Subcutaneous adipose tissue (tissue), 4 donors: ENCODE data around the gene DPRX. TPM values are rescaled to one million over a fixed set of nuclear protein-coding genes. Genes with fewer than 3 reads are reported as not detected.

Experiments used
- total RNA-seq, 4 donors: library from RNA; depleted of rRNA; stranded (reverse); fragments of >200 nt; gene quantifications; one replicate each; pipeline ENCODE4 v1.1.0, GENCODE V29; 2016
- TF ChIP-seq, protein P1 (sequence below): fragments of 450-650 bp; IDR thresholded peaks from one replicate; pipeline ENCODE4 v1.5.1; 2016; ENCODE audit warnings: low read depth, mild to moderate bottlenecking, control low read depth, antibody characterized with exemption, moderate library complexity

Gene DPRX
- not detected for total RNA-seq

DNA sequence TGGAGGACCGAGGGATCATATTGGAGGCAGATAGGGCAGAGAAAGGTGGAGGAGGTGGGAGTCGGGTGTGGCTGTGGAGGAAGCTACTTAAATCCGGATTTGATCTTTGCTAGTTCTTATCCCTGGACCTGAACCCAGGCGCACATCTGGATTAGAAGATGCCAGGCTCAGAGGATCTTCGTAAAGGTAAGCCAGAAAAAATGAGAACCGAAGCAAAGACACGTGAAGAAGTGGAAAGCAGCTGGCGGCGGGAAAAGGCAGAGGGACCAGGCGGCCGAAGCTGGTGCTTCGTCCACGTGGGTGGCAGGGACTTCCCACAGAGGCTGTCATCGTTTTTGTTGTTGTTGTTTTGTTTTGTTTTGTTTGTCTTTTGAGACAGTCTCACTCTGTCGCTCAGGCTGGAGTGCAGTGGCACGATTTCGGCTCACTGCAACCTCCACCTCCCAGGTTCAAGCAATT lies at the start of gene DPRX:
Gene DPRX, plus strand, starts transcription at position 51 of the 459 bp plus-strand sequence. Its CDS starts 108 bp downstream, at position 159.
- TF ChIP-seq, protein P1, sequence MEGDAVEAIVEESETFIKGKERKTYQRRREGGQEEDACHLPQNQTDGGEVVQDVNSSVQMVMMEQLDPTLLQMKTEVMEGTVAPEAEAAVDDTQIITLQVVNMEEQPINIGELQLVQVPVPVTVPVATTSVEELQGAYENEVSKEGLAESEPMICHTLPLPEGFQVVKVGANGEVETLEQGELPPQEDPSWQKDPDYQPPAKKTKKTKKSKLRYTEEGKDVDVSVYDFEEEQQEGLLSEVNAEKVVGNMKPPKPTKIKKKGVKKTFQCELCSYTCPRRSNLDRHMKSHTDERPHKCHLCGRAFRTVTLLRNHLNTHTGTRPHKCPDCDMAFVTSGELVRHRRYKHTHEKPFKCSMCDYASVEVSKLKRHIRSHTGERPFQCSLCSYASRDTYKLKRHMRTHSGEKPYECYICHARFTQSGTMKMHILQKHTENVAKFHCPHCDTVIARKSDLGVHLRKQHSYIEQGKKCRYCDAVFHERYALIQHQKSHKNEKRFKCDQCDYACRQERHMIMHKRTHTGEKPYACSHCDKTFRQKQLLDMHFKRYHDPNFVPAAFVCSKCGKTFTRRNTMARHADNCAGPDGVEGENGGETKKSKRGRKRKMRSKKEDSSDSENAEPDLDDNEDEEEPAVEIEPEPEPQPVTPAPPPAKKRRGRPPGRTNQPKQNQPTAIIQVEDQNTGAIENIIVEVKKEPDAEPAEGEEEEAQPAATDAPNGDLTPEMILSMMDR, result no peak

GRCh38 chr19:53583181-53583580 lies 48.6 kb upstream of the DPRX start:
- TF ChIP-seq, protein P1, result no peak

DNA sequence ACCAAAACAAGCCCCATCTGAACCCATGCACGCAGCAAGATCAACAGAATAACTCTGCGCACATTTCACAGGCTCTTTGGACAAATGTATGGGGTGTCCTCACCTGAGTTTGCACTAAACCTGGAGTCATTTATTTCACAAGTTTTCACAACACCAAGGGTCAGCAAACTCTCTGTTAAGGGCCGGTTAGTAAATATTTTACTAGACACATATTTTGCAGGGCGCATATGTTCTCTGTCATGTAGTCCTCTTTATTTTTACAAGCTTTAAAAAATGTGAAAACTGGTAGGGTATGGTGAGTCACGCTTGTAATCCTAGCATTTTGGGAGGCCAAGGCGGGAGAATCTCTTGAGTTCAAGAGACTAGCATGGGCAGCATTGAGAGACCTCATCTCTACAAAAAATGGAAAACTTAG lies 45.5 kb upstream of the DPRX start:
- TF ChIP-seq, protein P1, result no peak

DNA sequence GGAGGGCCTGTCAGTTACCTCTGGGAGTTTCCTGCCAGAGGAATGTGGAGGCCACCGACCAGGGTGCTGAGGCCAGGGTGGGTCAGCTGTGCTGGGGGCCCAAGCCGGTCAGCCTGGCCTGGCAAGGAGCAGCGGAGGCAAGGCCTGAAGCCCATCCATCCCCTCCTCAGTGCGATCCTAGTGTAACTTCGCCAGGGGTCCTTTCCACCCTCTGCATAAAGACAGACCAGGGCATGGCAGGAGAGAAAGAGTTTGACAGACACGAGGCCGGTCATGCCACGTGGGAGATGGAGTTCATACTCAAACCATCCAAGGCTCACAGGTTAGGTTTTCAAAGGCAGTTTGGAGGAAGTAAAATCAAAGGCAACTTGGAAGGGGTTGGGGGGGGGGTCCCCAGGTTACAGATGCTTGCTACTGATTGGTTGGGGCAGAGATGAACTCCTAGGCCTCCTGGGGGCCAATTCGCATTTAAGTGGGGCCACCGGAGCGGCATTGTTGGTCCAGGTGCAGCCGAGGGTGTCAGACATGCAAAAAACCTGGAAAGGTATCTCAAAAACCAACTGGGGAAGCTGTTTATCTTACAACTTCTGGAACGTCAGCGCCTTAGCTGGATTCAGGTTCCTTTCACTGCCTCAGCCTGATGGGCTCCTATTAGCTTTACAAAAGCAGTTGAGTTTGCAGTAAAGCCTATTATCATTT lies 36.8 kb upstream of the DPRX start:
- TF ChIP-seq, protein P1, result no peak

- TF ChIP-seq, protein P1, result no peak
These were observed 36.3 kb upstream of the DPRX start for GRCh38 chr19:53595510-53595867.

DNA sequence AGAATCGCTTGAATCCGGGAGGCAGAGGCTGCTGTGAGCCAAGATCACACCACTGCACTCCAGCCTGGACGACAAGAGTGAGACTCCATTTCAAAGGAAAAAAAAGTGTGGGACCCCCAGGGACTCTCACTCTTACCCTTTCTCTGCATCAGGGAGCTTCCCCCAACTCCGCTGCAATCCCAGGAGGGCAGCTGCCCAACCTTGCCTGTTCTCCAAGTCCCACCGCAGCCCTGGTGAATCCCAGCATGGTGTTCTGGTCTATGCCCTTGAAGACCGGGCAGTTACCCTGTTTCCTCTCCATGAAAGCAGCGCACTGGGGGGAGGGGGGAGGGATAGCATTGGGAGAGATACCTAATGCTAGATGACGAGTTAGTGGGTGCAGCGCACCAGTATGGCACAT lies 35.7 kb upstream of the DPRX start:
- TF ChIP-seq, protein P1, result no peak

DNA sequence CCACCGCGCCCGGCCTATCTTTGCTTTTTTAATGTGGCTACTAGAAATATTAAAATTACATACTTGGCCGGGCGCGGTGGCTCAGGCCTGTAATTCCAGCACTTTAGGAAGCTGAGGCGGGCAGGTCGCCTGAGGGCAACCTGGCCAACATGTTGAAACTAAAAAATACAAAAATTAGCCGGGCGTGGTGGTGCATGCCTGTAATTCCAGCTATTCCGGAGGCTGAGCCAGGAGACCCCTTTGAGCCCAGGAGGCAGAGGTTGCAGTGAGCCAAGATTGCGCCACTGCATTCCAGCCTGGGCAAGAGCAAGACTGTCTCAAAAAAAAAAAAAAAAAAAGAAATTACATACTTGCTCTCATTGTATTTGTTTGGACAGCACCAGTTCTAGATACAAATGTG lies 34.8 kb upstream of the DPRX start:
- TF ChIP-seq, protein P1, result no peak
